Femur (tissue), 1 donor: ENCODE results near the gene SPOUT1.
"Not testable (repeated sequence)": the region's sequence is repeated elsewhere in the genome, so short reads cannot be mapped to it uniquely, and the experiment has no call there.

ENCODE experiments used
- DNase-seq: peaks from one replicate; pipeline ENCODE4 v3.0.0-alpha.2; 2017

SPOUT1 gene

GRCh38 chr9:128809831-128810230, 19.8 kb downstream of the SPOUT1 start:
- DNase-seq: no peak

GRCh38 chr9:128809036-128809599, 20.5 kb downstream of the SPOUT1 start:
- DNase-seq: no peak

DNA sequence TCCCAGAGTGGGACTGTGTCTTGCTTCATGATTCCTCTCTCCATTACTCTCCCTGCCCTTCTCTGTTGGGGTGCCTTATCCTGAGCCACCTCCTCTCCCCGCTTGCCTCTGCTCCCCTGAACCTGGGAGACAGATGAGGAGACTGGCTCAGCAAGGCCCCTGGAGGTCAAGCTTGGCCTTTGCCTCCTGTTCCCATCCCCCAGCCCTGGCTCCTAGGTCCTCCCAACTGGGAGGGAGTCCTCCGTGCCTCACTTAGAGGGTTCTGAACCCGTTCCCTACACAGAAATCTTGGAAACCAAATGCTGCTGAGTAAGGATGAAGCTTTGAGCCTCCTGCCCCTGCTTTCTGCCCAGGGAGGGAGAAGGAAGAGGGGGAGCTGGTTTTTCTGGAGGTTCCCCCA, 21.1 kb downstream of the SPOUT1 start:
- DNase-seq: no peak

GRCh38 chr9:128807827-128808226, 21.8 kb downstream of the SPOUT1 start:
- no peak for DNase-seq

DNA sequence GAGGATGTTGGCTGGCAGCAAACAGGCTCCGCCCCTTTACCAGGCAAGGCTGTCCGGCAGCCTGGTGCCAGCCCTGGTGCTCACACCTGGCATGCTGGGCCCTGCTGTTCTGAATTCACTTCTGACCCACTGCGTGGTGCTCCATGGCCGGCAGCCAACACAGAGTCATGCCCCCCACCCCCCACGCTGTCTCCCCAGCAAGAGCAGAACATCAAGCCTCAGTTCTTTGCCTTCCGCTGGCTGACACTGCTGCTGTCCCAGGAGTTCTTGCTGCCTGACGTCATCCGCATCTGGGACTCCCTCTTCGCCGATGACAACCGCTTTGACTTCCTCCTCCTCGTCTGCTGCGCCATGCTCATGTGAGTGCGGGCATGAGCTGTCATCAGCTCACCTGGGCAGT, 23.9 kb downstream of the SPOUT1 start:
- no peak for DNase-seq

GRCh38 chr9:128802482-128802881, 27.1 kb downstream of the SPOUT1 start:
- DNase-seq: no peak

GRCh38 chr9:128800061-128800460, 29.5 kb downstream of the SPOUT1 start:
- no peak for DNase-seq

DNA sequence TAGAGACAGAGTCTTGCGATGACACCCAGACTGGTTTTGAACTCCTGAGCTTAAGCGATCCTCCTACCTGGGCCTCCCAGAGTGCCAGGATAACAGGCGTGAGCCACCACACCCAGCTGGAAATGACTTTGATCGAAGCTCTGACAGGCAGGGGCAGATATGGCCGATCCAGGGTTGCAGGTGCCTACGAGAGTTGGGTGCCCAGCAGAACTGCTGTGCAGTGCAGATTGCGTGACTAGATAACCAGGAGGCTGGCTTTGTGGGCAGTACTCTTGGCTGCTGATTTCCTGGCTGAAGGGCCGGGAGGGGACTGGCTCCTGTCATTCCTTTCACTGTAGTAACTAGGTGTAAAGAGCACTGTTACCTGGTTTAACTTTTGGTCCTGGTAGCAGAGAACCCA, 30.7 kb downstream of the SPOUT1 start:
- DNase-seq: no peak

DNA sequence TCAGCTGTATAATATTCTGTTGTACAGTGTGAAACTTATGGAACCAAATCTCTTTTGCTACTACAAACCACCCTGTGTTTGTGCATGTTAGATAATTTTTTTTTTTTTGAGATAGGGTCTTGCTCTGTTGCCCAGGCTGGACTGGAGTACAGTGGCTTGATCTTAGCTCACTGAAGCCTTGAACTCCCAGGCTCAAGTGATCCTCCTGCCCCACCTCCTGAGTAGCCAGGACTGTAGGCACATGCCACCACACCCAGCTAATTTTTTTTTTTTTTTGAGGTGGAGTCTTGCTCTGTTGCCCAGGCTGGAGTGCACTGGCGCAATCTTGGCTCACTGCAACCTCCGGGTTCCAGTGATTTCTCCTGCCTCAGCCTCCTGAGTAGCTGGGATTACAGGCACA, 34.6 kb downstream of the SPOUT1 start:
- DNase-seq: not testable (repeated sequence)

DNA sequence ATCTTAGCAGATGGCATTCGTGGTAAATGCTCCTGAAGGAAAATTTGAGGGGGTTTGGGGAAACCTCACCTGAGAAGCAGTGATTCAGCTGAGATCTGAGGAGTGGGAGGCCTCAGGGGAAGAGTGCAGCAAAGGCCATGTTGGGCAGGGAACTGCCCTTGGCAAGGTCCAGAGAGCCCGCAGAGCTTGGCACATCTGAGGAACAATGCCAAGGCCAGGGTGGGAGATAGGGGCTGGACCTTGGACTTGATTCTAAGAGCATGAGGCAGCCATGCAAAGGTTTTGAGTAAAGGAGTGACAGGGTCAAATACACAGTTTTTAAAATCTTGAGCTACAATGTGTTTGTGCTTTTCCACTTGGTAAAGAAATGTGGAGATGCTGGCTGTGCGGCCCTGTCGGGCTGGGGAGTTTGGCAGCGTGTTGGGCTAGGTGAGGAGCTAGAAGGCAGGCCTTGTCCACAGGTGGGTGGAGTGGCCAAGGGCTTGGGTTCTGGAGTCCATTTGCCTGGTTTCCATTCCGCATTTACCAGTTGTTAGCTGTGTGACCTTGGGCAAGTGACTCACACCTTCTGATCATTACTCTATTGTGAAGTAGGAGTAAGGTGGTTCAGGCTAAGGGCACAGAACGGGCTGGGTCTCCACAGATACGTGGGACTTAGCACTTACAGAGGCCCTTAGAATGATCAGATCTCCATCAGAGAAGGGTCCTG, 36.5 kb downstream of the SPOUT1 start:
- no peak for DNase-seq

DNA sequence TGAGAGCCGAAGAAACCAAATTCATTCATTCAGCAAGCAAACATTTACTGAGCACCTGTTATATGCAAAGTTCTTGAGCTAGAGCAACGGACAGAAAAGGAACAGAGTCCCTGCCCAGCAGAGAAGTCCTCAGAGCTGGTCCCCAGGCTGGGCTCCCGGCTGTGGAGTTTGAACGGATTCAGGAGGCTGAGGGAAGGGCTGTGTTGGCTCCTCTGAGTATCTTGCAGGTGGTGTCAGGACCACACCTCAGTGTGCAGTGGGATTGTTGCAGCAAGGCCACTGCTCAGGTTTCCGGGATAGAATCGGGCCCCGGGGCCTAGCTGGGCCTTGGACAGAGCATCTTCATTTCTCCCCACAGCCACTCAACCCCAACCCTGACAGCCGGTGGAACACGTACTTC, 37.5 kb downstream of the SPOUT1 start:
- no peak for DNase-seq

- DNase-seq: no peak
Measured at GRCh38 chr9:128790536-128790935, 39.1 kb downstream of the SPOUT1 start.

- DNase-seq: no peak
Measured at GRCh38 chr9:128788445-128788844, 41.1 kb downstream of the SPOUT1 start.

DNA sequence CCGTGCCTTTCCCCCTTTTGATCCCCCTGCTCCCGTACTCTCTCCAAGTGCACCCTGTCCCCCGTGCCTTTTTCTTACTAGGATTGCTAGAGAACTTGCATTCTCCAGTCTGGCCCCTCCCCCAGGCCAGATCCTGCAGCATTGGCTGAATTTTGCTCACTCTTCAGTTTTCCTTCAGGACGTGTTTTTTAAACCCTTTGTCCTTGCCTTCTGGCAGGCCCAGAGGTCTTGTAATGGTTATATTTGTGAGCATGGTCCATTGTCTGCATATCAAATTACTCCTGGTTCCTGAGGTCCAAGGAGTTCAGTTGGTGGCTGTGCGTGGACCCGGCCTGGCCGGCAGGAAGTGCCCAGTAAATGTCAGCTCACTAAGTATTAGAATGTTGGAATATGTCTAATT, 41.9 kb downstream of the SPOUT1 start:
- peak; percentile 48 for DNase-seq

DNA sequence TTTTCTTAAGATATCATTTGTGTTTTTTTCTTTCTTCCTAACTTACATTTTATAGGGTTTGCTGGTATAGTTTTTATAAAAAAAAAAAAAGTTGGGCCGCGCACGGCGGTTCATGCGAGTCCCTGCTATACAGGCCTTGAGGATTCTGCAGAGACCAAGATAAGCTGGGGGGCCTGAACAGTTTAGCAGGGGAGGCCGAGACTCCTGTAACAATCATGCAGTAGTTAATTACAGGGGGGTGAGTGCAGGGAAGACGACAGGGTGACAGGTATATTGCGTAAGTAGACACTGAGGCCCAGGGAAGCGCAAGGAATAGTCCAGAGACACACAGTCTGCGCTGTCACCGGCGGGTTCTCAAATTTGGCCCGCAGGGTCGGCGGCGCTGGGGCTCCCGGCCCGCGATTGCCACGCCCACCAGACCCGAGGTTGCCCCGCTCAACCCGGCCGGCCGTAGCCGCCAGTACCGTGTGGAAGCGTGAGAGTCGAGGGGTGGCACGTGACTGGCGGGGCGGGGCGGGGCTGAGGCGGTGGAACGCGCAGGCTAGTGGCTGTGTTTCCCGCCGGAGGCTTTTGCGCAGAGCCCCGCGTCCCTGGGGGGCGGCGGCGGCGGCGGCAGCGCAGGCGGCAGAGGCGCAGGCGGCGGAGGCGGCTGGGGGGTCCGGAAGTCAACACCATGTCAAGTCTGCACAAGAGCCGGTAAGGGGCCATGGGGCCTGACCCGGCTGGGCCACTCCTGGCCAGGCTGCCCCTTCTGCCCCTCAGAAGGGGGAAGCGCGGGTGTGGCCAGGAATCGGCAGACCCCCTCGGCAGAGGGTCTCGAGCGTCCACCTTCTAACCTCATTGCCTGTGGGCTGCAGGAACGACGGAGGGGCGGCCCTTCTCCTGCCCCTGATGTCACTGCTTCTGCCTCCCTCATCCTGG, 42.7 kb downstream of the SPOUT1 start, which contains the start of gene TBC1D13:
Gene TBC1D13, plus strand, starts transcription at position 573 of the 921 bp plus-strand sequence. Its CDS starts 101 bp downstream, at position 674.
- DNase-seq: peak; percentile 93

- DNase-seq: no peak
Measured at GRCh38 chr9:128785427-128785826, 44.2 kb downstream of the SPOUT1 start.

- no peak for DNase-seq
Measured at GRCh38 chr9:128782669-128783068, 46.9 kb downstream of the SPOUT1 start.

DNA sequence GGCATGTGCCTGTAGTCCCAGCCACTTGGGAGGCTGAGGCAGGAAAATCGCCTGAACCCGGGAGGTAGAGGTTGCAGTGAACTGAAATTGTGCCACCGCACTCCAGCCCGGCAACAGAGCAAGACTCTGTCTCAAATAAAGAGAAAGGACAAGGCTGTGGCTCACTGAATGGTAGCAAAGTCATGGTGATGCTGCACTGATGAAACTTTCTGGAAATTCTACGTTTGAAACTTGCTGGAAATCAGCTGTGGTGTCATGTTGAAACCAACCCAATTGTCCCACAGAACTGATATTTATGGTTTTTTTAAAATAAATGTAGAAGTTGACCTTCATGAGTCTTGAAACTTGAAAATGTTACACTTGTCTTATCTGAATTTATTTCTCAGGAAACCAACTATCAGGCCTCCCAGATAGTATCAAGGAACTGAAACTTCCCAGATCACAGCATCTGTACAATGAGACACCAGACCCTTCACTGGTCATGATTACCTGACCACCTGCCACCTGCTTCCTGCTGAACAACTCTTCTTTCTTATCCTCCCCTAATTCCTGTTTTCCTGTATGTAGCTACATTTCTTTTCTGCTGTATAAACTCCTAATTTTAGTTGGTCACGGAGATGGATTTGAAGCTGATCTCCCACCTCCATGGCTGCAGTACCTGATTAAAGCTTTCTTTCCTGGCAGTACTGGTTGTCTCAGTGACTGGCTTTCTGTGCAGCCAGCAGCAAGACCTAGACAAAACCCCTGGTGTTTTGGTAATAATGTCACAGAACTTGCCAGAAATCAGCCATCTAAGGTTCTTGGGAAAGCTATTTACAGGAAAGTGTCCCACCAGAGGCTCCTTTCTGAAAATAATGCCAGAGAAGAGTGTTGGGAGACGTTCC, 48.2 kb downstream of the SPOUT1 start:
- no peak for DNase-seq

DNA sequence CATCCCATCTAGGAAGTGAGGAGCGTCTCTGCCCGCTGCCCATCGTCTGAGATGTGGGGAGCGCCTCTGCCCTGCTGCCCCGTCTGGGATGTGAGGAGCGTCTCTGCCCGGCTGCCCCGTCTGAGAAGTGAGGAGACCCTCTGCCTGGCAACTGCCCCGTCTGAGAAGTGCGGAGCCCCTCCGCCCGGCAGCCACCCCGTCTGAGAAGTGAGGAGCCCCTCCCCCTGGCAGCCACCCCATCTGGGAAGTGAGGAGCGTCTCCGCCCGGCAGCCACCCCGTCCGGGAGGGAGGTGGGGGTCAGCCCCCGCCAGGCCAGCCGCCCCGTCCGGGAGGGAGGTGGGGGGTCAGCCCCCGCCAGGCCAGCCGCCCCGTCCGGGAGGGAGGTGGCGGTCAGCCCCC, 49.5 kb downstream of the SPOUT1 start:
- DNase-seq: not testable (repeated sequence)

DNA sequence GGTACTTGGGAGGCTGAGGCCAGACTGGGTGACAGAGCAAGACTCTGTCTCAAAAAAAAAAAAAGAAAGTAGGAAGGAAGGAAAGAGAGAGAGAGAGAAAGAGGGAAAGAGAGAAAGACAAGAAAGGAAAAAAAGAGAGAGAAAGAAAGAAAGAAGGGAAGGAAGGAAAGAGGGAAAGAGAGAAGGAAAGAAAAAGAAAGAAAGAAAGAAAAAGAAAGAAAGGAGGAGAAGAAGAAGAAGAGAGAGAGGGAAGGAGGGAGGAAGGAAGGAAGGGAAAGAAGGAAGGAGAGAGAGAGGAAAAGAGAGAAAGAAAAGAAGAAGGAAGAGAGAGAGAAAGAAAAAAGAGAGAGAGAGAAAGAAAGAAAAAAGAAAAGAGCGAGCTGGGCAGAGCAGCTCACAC, 54.8 kb downstream of the SPOUT1 start:
- DNase-seq: no peak

DNA sequence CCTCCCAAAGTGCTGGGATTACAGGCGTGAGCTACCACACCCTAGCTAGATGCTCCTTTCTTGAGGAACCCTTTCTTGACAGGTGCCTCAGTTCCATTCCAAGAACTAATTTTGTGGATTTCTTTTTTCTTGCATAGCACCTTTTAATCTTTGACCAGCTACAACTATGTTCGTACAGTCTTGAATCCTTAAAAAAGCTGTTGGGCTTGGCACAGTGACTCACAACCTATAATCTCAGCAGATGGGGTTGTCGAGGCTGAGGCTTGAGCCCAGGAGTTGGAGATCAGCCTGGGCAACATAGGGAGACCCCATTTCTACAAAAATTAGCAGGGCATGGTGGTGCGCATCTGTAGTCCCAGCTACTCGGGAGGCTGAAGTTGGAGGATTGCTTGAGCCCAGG, 56.5 kb downstream of the SPOUT1 start:
- no peak for DNase-seq

DNA sequence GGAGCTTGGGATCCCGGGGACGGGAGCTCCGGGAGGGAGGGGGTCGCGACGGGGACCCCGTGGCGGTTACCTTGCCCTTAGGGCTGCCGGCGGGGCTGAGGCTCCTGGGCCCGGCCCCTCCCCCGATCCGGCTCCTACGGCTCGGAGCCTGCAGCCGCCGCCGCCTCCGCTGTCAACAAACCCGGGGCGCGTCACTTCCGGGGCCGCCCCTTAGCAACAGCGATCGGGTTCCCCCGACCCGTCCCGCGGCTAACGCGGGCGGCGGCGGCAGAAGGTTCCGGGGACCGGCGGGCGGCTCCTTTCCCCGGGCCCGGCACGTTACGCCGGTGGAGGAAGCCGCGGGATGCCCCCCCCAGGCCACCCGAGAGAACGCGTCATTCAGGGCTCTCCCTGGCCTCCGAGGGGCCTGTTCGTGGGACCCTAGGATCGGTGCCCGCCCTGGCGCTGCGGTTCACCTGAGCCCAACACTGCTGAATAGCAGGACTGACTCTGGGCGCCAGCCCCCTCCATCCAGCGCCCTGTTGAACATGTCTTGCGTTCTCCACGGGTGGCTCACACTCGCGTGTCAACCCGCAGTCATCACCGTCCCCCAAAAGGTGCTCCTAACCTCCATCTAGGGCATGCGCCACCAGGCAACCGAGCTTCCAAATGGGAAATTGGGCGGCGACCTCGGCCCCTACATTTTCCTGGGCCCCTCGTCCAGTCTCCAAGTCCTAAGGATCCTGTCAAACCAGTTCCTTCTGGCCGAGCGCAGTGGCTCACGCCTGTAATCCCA, 57.7 kb downstream of the SPOUT1 start, which contains the start of gene ZER1:
Gene ZER1, minus strand, starts transcription at position 183 of the 775 bp plus-strand sequence. CDS start 16,362 bp downstream, outside the sequence.
- peak; percentile 94 for DNase-seq
